Neural crest cell (in vitro differentiated cells): ENCODE measurements around the gene CD248. TPM values are rescaled to one million over a fixed set of nuclear protein-coding genes. Genes with fewer than 3 reads are reported as not detected.
"Not testable (repeated sequence)": the region's sequence is repeated elsewhere in the genome, so short reads cannot be mapped to it uniquely, and the experiment has no call there.

Source experiments
- DNase-seq: peaks from one replicate; pipeline ENCODE4 v3.0.0; 2021; ENCODE audit warnings: low read depth, mixed read lengths, low spot score
- H3K27ac Mint-ChIP-seq: one replicate; pipeline ENCODE4 v1.8.0; 2021; ENCODE audit warnings: mild to moderate bottlenecking, mixed read lengths; ENCODE audit not compliant: unreplicated experiment
- H3K27me3 Mint-ChIP-seq: 2 replicates; pipeline ENCODE4 v1.8.0; 2021; ENCODE audit warnings: low read depth, mild to moderate bottlenecking, mixed read lengths
- H3K36me3 Mint-ChIP-seq: 2 replicates; pipeline ENCODE4 v1.8.0; 2021; ENCODE audit warnings: low read depth, mild to moderate bottlenecking, mixed read lengths
- H3K4me1 Mint-ChIP-seq: 2 replicates; pipeline ENCODE4 v1.8.0; 2021; ENCODE audit warnings: mixed read lengths
- H3K4me3 Mint-ChIP-seq: one replicate; pipeline ENCODE4 v1.8.0; 2021; ENCODE audit warnings: mild to moderate bottlenecking, mixed read lengths
- H3K9me3 Mint-ChIP-seq: 2 replicates; pipeline ENCODE4 v1.8.0; 2021; ENCODE audit warnings: mixed read lengths
- CTCF ChIP-seq: fragments of 200-600 bp; sonication (generic); conservative IDR thresholded peaks from 2 replicates; pipeline ENCODE4 v1.5.0; 2021; ENCODE audit warnings: antibody characterized with exemption, mild to moderate bottlenecking
- total RNA-seq: library from RNA; stranded (reverse); gene quantifications from 2 replicates; pipeline ENCODE4 v1.2.1, GENCODE V29; 2021

Gene CD248
- total RNA-seq, 1 donor from 2014 or later = 4.2 TPM

DNA sequence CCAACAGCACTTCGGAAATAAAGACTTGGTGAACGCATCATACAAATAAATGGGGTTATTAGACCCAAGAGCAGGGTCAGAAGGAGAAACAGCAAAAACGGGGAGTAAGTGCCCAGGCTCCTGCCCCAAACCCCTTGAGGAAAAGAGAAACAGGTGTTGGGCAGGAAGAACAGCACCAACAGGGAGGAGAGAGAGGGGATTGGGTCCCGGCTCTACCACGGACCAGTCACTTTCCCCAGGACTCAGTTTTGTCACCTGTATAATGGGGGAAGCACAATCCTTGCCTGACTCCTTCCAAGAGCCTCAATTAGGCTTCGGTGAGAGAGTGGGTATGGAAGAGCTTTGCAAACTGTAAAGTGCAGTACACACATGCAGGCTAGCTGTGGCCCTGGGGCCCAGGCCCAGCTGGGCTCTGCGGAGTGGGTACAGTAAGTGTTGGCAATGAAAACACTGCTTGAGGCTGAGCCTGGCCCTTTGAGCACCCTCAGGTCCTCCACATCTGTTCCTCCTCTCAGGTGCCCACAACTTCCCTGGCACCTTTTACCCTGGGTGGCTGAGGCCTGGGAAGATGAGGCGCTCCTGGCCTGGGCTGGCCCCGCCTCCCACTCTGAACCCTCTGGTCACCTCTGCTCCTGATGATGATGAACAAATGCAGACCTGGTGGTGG is 45.8 kb upstream of the CD248 start:
- no peaks in the 10 kb centered on the region for H3K9me3 Mint-ChIP-seq
- TF ChIP-seq CTCF = no peak
- H3K27ac Mint-ChIP-seq = peak overlapping the region; percentile 27
- peaks cover 9% of the 10 kb centered on the region for H3K27me3 Mint-ChIP-seq
- H3K4me3 Mint-ChIP-seq = peak overlapping the region; percentile 76
- peaks cover 19% of the 10 kb centered on the region for H3K36me3 Mint-ChIP-seq
- H3K4me1 Mint-ChIP-seq = peaks cover 32% of the 10 kb centered on the region
- no peak for DNase-seq

DNA sequence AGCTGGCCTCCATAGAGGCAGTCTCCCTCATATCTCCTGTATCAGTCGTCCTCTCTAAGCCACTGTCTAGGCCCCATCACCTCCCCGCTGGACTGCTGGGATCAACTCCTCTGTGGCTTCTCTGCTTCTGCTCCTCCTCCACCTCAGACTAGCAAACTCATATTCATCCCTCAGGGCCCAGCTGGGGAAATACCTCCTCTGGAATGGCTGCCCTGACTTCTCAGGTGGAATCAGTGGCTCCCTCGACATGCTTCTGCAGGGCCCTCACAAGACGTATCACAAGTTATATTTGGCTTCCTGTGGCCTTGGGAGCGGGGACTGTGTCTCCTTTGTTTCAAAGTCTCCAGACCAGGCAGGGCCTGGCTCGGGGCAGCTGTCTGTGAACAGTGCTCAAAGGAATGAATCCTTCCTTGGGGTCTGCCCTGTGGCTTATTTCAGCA is 44.7 kb upstream of the CD248 start:
- peak overlapping the region; percentile 77 for H3K27ac Mint-ChIP-seq
- H3K4me3 Mint-ChIP-seq = peak overlapping the region; percentile 76
- no peaks in the 10 kb centered on the region for H3K9me3 Mint-ChIP-seq
- peaks cover 32% of the 10 kb centered on the region for H3K4me1 Mint-ChIP-seq
- peaks cover 19% of the 10 kb centered on the region for H3K36me3 Mint-ChIP-seq
- no peak for DNase-seq
- no peak for TF ChIP-seq CTCF
- H3K27me3 Mint-ChIP-seq = peaks cover 9% of the 10 kb centered on the region

GRCh38 chr11:66360406-66361073 is 43.7 kb upstream of the CD248 start:
- no peak for TF ChIP-seq CTCF
- Mint-ChIP-seq H3K27ac (no peak overlapping the region), H3K9me3 (no peaks in the 10 kb centered on the region), H3K27me3 (peaks cover 9% of the 10 kb centered on the region), H3K4me1 (peaks cover 32% of the 10 kb centered on the region), H3K36me3 (peaks cover 19% of the 10 kb centered on the region), H3K4me3 (peak overlapping the region; percentile 76)
- DNase-seq = no peak

- Mint-ChIP-seq H3K9me3 (no peaks in the 10 kb centered on the region), H3K36me3 (peaks cover 15% of the 10 kb centered on the region), H3K4me3 (peak overlapping the region; percentile 65), H3K27me3 (peaks cover 9% of the 10 kb centered on the region), H3K4me1 (peaks cover 32% of the 10 kb centered on the region), H3K27ac (no peak overlapping the region)
- DNase-seq = no peak
- no peak for TF ChIP-seq CTCF
Measured at GRCh38 chr11:66359662-66360087, 42.8 kb upstream of the CD248 start.

- Mint-ChIP-seq H3K4me1 (peaks cover 21% of the 10 kb centered on the region), H3K4me3 (peak overlapping the region; percentile 58)
- H3K27me3 Mint-ChIP-seq, H3K27ac Mint-ChIP-seq, DNase-seq, H3K36me3 Mint-ChIP-seq, H3K9me3 Mint-ChIP-seq: not testable (repeated sequence)
Measured at GRCh38 chr11:66350560-66351235, 33.9 kb upstream of the CD248 start.

- Mint-ChIP-seq H3K9me3 (no peaks in the 10 kb centered on the region), H3K27me3 (peaks cover 5% of the 10 kb centered on the region), H3K27ac (no peak overlapping the region), H3K4me3 (peak overlapping the region; percentile 95), H3K4me1 (peaks cover 38% of the 10 kb centered on the region), H3K36me3 (peaks cover 6% of the 10 kb centered on the region)
- no peak for DNase-seq
- no peak for TF ChIP-seq CTCF
Measured at GRCh38 chr11:66349084-66349386, 32.2 kb upstream of the CD248 start.
